ENCODE data around the gene GRAMD4.

The GRAMD4 gene

GRCh38 chr22:46659059-46659790 is 39.0 kb downstream of the GRAMD4 start:
- Histone ChIP-seq H3K4me1 (ENCODE audit: insufficient read depth, low read length, severe bottlenecking) (no peaks in the 10 kb centered on the region), H3K9ac (ENCODE audit: low read length) (no peak overlapping the region), H3K9me3 (ENCODE audit: low read length) (no peaks in the 10 kb centered on the region), H4K20me1 (ENCODE audit: insufficient read depth, low read length) (no peaks in the 10 kb centered on the region), H3F3A (ENCODE audit: insufficient read depth, low read length) (no peaks in the 10 kb centered on the region), H3K79me2 (ENCODE audit: insufficient read depth, low read length) (no peaks in the 10 kb centered on the region), H3K4me2 (ENCODE audit: low read length) (no peak overlapping the region), H2AFZ (ENCODE audit: low read length) (no peak overlapping the region), H3K36me3 (ENCODE audit: insufficient read depth, low read length) (no peaks in the 10 kb centered on the region), H3K27me3 (ENCODE audit: insufficient read depth, low read length) (no peaks in the 10 kb centered on the region), H3K9me2 (ENCODE audit: low read depth, low read length) (no peaks in the 10 kb centered on the region), H3K4me3 (ENCODE audit: low read depth, low read length, poor library complexity, severe bottlenecking) (no peak overlapping the region), H3K27ac (ENCODE audit: low read depth, low read length, poor library complexity, severe bottlenecking) (no peak overlapping the region)
- TF ChIP-seq CTCF (IDR thresholded peaks at IDR 0.05; ENCODE audit: low read length) (no peak), EZH2 (IDR thresholded peaks at IDR 0.05; ENCODE audit: borderline replicate concordance, low read length) (no peak)

- H3K4me2 ChIP-seq (ENCODE audit: low read length), result no peak overlapping the region
- no peak overlapping the region for H3K9ac ChIP-seq (ENCODE audit: low read length)
- no peak overlapping the region for H3K4me3 ChIP-seq (ENCODE audit: low read depth, low read length, poor library complexity, severe bottlenecking)
- H3K4me1 ChIP-seq (ENCODE audit: insufficient read depth, low read length, severe bottlenecking), result no peaks in the 10 kb centered on the region
- TF ChIP-seq CTCF (IDR thresholded peaks at IDR 0.05; ENCODE audit: low read length) (no peak), EZH2 (IDR thresholded peaks at IDR 0.05; ENCODE audit: borderline replicate concordance, low read length) (no peak)
- no peaks in the 10 kb centered on the region for H3K27me3 ChIP-seq (ENCODE audit: insufficient read depth, low read length)
- H3K9me2 ChIP-seq (ENCODE audit: low read depth, low read length), result no peaks in the 10 kb centered on the region
- no peaks in the 10 kb centered on the region for H3K9me3 ChIP-seq (ENCODE audit: low read length)
- H3K36me3 ChIP-seq (ENCODE audit: insufficient read depth, low read length), result no peaks in the 10 kb centered on the region
- H3F3A ChIP-seq (ENCODE audit: insufficient read depth, low read length), result no peaks in the 10 kb centered on the region
- no peak overlapping the region for H2AFZ ChIP-seq (ENCODE audit: low read length)
- no peaks in the 10 kb centered on the region for H3K79me2 ChIP-seq (ENCODE audit: insufficient read depth, low read length)
- no peaks in the 10 kb centered on the region for H4K20me1 ChIP-seq (ENCODE audit: insufficient read depth, low read length)
- H3K27ac ChIP-seq (ENCODE audit: low read depth, low read length, poor library complexity, severe bottlenecking), result no peak overlapping the region
Measured at GRCh38 chr22:46659791-46660186, 39.6 kb downstream of the GRAMD4 start.

- no peak for TF ChIP-seq EZH2 (IDR thresholded peaks at IDR 0.05; ENCODE audit: borderline replicate concordance, low read length)
- TF ChIP-seq CTCF (IDR thresholded peaks at IDR 0.05; ENCODE audit: low read length), result no peak
- Histone ChIP-seq H3F3A (ENCODE audit: insufficient read depth, low read length) (no peaks in the 10 kb centered on the region), H2AFZ (ENCODE audit: low read length) (no peak overlapping the region), H3K9me2 (ENCODE audit: low read depth, low read length) (no peaks in the 10 kb centered on the region), H3K4me2 (ENCODE audit: low read length) (no peak overlapping the region), H3K79me2 (ENCODE audit: insufficient read depth, low read length) (no peaks in the 10 kb centered on the region), H3K36me3 (ENCODE audit: insufficient read depth, low read length) (no peaks in the 10 kb centered on the region), H4K20me1 (ENCODE audit: insufficient read depth, low read length) (no peaks in the 10 kb centered on the region), H3K4me3 (ENCODE audit: low read depth, low read length, poor library complexity, severe bottlenecking) (no peak overlapping the region), H3K9ac (ENCODE audit: low read length) (no peak overlapping the region), H3K27ac (ENCODE audit: low read depth, low read length, poor library complexity, severe bottlenecking) (no peak overlapping the region), H3K9me3 (ENCODE audit: low read length) (no peaks in the 10 kb centered on the region), H3K4me1 (ENCODE audit: insufficient read depth, low read length, severe bottlenecking) (no peaks in the 10 kb centered on the region), H3K27me3 (ENCODE audit: insufficient read depth, low read length) (no peaks in the 10 kb centered on the region)
Measured at GRCh38 chr22:46660604-46661201, 40.5 kb downstream of the GRAMD4 start.

Data from OCI-LY1 (cell line).